NK-92 treated with Interleukin-12 subunit alpha and Interleukin-12 subunit beta, amount 100 ng/mL, for 24 hours (cell line): Measurements from ENCODE around the gene CDC34.

ENCODE experiments used
- DNase-seq: peaks from one replicate; lab custom pipeline; 2025; lab: John Stamatoyannopoulos, UW

CDC34 gene

DNA sequence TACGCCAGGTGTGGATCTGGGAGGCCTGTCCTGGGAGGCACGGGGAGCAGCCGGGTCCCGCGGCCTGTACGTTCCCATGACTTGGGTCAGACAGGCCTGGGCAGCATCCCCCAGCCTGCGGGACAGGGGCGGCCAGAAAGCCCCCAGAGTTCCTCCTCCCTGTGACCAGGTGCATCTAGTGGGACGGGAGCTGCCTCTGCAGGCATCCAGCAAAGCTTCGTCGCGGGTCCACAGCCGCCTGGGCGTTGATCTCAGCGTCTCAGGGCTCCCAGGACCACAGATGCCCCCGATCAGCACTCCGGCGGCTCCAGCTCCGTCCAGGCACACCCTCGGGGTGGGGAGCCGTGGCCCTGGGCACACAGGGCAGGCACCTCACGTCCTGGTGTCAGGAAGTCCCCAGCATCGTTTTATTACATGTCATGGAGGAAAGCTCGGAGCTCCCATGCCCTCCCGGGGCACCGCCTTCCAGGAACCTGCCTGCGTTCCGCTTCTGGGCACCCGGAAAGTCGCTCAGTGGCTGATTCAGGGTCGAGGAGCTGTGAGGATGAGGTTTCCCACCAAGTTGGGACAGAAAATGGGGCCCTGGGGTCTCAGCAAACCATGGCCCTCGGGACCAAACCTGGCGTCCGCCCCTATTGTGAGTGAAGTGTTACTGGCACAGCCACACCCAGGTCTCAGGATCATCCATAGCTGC is 10.8 kb downstream of the CDC34 start:
- DNase-seq, result no peak

DNA sequence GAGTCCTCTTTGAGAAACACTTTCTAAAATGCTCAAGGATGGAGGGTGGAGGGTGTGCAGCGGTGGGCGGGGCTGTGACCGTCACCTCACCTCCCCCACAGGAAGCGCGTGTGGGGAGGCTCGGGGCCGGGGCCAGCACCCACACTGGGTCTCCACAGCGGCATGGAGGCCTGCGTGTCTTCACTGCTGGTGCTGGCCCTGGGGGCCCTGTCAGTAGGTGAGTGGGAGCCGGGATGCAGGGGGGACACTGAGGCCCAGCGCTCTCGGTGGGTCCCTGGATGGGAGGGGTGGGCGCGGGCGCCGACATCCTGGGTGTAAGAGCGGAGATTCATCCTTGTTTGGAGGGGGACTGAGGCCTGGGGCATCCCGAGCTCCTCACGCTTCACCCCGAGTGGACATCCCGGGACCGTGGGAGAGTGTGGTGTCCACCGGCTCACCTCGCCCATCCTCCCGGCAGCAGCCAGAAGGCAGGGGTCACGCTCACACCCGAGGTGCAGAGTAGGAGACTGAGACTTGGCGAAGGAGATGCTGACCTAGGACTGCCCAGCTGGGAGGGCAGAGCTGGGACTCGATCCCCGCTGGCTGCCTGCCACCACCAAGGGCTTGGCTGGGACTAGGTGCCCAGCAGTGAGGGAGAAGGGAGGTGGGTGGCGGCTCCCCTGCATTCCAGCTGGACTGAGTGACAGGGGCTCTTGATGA is 12.5 kb downstream of the CDC34 start, which contains the start of gene GZMM:
Gene GZMM, plus strand, starts transcription at position 144 of the 699 bp plus-strand sequence. Its CDS starts 19 bp downstream, at position 163.
- DNase-seq, result peak; percentile 71

DNA sequence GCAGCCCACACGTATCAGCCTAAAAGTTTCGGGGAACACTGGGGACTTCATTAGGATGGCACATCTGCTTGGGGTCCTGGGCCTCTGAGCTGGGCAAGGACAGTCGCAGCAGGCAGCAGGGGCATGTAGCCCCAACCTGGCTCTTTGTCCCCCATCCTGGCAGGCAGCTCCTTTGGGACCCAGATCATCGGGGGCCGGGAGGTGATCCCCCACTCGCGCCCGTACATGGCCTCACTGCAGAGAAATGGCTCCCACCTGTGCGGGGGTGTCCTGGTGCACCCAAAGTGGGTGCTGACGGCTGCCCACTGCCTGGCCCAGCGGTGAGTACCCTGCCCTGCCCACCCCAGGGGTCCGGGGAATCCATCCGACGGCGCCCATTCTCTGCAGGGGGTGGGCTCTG is 15.6 kb downstream of the CDC34 start:
- DNase-seq, result no peak

DNA sequence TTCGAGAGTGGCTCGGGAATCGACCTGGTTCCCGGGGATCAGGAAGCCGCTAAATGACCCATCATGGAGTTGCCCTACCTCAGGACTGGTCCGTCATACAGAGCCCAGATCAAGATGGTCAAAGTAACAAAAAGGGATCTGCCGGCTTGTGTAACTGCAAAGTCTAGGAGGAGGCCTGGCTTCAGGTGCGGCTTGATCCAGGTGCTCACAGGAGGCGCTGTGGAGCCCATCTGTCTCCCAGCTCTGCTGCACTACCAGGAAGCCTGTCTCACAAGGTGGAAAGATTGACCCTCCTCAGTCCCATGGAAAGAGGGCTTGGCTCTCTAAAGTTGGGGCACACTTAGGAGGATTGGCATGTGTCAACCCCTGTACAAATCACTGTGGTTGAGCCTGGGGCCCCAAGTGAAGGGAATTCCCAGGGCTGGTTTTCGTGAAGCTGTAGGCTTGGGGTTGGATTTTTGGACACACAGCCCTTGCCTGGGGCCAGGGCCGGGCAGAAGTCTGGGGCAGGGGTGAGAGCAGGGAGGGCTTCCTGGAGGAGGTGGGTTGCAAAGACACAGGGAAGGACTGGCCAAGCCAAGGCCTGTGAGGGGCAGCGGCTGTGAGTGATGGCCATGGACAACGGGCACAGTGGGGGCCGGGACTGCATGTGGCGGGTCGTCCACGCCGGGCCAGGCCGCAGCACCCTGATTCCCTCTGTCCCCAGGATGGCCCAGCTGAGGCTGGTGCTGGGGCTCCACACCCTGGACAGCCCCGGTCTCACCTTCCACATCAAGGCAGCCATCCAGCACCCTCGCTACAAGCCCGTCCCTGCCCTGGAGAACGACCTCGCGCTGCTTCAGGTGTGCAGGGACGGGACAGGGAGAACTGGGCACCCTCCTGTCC is 16.5 kb downstream of the CDC34 start:
- DNase-seq, result no peak

DNA sequence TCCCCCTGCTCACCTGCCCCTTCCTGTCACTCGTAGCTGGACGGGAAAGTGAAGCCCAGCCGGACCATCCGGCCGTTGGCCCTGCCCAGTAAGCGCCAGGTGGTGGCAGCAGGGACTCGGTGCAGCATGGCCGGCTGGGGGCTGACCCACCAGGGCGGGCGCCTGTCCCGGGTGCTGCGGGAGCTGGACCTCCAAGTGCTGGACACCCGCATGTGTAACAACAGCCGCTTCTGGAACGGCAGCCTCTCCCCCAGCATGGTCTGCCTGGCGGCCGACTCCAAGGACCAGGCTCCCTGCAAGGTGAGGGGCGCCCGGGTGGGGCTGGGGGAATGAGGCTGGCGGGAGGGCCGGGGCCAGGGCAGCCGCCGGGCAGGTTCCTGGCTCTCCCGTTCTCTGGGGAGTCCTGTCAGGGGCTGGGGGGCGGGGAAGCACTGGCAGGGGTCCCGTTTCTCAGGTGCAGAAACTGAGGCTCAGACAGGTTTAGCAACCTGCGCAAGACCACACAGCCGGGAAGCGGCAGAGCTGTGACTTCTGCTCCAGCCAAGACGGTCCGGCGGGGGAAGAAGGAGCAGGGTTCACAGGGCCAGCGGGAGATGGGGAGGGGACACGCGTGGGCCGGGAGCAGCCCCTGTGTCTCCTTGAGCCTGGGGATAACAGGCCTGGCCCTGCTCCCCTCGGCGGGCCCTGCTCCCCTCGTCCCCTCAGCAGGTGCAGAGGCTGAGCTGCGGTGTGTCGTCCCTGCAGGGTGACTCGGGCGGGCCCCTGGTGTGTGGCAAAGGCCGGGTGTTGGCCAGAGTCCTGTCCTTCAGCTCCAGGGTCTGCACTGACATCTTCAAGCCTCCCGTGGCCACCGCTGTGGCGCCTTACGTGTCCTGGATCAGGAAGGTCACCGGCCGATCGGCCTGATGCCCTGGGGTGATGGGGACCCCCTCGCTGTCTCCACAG is 17.6 kb downstream of the CDC34 start:
- DNase-seq, result no peak

DNA sequence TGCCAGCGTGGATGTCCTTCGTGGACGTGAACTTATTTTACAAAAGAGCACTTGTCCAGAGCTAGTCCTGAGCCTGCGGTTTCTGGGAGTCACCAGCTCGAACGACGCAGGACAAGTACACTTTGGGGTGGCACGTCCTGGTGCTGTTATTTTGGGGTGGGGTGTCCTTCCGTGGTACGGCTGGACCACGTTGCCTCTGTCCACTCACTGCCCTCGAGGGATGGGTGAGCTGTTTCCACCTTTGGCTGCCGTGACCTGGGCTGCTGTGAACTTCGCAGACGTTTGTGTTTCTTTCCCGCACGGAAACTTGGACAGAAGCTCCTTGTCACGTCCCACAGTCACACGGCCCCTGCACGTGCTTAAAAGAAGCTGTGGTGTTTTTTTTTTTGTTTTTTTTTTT is 23.3 kb downstream of the CDC34 start:
- DNase-seq, result no peak

DNA sequence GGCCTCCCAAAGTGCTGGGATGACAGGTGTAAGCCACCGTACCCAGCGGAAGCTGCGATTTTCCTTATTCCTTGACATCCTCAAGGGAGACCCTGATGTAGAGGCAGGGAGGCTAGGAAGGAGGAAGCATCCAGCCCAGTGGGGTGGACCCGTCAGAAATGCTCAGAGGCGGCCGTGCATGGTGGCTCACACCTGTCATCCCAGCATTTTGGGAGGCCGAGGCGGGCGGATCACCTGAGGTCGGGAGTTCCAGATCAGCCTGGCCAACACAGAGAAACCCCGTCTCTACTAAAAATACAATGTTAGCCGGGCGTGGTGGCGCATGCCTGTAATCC is 23.9 kb downstream of the CDC34 start:
- DNase-seq, result no peak

DNA sequence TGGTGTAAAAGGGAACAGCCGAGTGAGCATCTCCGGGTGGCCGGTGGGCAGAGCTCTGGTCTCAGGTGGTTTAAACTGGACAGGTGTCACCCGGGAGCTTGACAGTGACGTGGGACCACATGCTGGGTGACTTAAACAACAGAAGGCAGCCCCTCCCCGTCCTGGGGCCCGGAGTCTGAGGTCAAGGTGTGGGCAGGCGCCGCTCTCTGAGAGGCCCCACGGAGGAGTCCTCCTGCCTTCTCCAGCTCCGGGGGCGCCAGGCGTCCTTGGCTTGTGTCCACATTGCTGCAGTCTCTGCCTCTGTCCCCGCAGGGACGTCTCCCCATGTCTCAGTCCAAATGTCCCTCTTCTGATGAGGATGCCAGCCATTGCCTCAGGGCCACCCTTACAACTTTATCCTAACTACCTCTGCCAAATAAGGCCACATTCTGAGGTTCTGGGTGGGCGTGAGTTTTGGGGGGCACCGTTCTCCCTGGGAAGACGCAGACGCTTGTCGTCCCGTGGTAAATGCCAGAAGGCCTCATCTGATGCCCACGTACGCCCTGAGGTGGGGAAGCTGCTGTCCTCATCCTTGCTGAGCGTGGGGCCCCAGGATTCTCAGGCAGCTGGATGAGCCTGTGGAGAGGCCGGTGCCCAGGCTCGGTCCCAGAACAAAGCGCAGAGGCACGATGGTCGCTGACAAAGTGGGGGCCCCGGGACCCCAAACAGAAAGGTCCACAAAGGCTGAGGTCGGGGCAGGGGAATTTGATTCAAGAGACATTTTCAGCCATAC is 25.2 kb downstream of the CDC34 start:
- DNase-seq, result no peak

DNA sequence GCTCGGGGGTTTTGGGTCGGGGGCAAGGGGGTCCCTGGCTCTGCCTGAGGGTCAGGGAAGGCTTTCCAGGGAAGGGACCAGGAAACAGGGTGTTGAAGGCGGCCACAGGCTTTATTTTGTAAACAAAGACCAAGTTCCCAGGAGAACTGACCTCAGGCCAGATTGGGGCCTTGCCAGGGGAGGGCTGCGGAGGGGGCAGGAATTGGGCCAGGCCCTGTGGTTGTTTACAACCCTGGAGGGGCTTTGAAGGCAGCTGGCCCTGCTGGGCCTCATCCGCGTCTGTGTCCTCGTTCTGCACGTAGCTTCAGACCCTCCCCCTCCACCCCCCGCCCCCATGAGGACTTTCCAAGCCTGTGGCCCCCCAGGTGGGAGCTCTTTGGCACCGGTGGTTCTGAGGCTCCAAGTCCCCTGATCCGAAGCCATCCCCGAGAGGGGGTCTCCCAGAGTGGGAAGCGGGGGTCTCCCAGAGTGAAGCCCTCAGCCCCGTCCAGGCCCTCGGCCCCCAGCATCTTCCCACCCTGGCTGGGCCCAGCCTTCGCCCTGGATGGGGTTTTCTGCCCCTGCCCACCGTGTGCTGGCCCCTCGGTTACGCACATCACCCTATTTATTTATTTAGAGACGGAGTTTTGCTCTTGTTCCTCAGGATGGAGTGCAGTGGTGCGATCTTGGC is 27.3 kb downstream of the CDC34 start:
- no peak for DNase-seq

DNA sequence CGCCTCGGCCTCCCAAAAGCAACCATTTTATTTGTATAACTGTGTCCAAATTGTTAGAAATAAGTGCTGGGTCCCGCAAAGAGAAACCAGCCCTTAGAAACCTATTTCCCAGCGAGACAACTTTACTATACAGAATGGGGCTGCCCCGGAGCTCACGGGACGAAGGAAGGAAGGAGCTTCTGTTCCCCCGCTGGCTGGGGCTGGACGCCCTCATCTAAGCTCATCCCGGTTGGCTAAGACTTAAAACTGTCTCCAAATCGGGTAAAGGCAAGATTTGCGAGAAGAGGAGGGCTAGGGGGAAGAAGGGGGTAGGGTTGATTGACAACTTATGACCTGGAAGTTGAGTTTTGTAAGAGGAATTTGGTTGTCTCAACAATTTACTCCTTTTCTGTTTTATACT is 28.6 kb downstream of the CDC34 start:
- DNase-seq, result no peak

DNA sequence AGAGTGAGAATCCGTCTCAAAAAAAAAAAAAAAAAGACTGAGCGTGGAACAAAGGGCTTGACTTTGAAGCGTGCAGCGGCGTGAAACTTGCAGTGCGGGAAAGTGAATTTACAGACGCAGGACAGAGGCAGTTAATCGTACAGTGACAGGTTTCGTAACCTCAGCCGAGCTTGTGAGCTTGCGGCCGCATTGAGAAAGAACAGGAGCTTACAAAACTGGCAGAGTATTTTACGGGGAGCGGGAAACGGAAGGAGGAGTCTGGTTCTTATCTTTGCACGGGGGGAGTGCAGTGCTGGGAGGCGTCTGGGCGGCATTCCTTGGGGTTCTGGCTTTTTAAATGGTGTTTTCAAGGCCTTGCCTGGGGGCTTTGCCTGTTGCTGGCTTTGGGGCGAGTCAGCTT is 34.8 kb downstream of the CDC34 start:
- DNase-seq, result no peak

DNA sequence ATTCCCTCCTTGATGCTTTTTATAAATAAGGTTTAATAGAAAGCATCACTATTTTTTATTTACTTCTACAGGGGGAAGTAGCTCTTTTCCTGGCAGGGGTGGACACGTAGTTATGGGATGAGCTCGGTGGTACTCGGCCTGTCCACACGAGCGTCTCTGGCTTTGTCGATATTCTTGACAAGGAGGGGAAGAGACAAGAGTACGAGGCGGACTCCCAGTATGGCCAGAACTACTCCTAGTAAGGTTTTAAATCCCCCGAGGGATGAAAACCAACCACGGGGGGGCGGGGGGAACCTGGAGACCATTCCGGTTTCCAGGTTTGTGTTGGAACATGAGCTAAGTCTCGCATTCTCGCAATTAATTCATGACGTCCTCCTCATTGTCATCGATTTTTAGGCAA is 35.3 kb downstream of the CDC34 start:
- DNase-seq, result no peak

DNA sequence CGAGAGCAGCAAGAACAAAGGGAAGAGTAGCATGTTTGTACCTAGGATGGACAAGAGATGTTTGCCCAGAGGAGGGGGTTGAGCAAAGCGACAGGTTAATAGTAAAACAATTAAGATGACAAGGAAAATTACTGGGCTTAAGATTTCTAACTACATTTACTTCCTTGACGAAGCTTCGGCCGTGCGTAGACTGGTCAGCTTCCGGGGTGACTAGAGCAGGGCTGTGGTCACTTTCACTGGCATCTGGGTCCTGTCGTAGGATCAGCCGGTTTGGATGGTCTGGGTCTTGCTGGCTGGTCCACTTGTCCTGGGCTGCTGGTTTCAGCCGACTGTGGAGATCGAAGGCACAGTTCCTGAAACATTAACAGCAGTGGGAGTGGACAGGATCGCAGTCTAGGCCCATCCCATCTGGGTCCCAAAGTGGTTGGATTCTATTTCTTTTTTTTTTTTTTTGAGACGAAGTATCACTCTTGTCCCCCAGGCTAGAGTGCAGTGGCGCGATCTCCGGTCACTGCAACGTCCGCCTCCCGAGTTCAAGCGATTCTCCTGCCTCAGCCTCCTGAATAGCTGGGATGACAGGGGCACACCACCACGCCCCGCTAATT is 35.8 kb downstream of the CDC34 start:
- DNase-seq, result no peak

DNA sequence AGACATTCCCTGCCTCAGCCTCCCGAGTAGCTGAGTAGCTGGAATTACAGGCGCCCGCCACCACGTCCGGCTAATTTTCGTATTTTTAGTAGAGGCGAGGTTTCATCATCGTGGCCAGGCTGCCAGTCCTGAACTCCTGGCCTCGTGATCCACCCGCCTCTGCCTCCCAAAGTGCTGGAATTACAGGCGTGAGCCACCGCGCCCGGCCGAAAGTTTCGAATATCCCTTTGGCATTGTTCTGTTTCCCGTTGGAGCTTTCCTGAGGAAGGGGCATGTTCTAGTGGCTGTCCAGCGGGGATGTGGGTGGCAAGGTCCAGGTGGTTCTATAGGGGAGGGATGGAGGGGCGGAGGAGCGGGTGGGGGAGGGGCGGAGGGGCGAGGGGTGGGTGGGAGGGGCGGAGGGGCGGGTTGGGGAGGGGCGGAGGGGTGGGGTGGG is 38.7 kb downstream of the CDC34 start:
- no peak for DNase-seq

DNA sequence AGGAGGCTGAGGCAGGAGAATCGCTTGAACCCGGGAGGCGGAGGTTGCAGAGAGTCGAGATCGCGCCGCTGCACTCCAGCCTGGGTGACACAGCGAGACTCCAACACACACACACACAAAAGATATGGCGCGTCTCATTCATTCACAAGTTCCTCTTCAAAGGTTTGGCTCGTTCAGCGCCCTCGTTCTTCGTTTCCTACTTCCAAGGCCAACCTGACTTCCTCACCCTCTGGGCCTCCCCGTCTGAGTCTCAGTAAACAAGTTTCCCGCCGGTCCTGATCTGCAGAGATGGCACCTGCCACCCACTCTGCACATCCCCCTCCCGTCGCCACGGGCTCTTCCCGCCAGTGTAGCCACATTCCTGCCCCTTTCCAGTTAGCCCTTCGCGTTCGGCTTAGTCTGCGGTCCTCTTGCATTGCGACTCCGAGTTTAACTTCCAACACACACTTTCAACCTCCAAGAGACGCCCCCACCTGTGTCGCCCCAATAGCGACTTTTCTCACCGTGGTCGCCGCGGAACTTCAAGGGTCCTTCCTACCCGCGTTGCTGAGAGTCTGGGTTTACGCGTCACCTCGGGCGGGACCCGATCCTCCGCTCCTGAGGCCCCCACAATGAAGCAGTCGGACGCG is 39.5 kb downstream of the CDC34 start:
- DNase-seq, result no peak

DNA sequence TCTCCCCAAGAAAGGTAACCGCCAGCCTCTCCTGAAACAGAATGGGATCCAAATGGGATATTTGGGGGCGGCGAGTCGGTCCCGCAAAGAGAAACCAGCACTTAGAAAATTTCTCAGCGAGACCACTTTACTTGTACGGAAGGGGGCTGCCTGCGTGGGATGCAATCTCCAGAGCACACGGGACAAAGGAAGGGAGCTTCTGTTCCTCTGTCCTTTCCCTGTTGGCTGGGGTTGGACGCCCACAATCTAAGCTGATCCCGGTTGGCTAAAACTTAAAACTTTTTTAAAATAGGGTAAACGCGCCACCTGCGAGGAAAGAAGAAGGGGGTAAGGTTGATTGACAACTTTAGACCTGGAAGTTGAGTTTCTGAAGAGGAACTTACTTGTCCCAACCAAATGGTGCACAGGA is 40.0 kb downstream of the CDC34 start:
- DNase-seq, result no peak

DNA sequence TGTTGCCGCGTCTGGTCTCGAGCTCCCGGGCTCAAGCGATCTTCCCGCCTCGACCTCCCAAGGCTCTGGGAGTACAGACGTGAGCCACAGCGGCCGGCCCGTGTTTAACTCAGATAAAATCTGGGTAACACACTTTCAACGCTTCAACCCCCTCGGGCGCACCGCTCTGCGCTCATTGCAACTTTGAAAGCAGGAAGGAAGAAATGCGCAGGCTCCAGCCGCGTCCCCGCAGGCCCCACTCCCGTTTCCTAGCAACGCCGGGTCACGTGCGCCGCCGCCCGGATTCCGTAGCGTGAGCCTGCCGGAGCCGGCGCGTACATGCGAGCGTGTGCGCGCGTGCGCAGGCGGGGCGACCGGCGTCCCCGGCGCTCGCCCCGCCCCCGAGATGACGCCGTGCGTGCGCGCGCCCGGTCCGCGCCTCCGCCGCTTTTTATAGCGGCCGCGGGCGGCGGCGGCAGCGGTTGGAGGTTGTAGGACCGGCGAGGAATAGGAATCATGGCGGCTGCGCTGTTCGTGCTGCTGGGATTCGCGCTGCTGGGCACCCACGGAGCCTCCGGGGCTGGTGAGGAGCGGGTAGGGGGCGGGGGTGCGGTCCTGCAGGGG is 40.7 kb downstream of the CDC34 start, which contains the start of gene BSG:
Gene BSG, plus strand, starts transcription at position 457 of the 603 bp plus-strand sequence. Its CDS starts 39 bp downstream, at position 496.
- peak; percentile 95 for DNase-seq

DNA sequence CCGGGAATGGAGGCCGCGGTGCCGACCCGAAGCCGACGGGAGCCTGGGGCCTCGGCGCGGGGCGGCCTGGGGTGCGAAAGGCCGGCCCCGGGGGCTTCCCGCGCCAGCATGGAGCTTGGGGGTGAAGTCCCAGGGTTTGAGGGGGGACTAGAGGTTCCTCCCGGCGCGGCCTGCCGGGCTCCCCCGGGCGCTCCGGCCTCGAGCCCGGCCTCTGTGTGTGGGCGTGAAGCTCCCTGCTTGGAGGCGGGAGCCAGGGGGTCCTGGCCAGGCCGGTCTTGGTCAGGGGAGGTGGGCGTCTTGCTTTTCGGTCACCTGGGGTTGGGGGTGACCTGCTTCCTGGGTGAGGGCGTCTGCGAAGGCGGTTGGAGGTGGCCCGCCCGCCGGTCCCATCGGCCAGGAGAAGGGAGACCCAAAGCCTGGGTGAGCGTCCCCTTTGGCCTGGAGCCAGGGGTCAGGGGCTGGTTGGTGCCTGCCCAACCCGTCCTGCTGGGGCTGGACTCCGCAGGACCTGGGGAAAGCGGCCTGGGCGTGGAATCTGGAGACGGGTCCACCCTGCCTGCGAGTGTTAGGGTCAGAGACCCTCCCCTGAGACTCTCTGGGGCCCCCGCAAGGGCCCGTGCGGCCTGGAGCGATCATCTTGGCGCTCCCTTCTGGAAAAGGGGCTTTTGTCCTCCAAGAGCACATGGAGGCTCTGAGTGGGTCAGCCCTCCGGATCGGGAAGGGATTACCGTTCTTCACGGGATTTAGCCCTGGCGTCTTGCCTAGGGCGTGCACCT is 41.4 kb downstream of the CDC34 start:
- DNase-seq, result no peak
